Measurements from ENCODE around the gene SLC46A1. TPM values are rescaled to one million over a fixed set of nuclear protein-coding genes. Genes with fewer than 3 reads are reported as not detected.

Gene SLC46A1
- total and polyA plus RNA-seq, 2 of the 8 experiments (the other 6 are each of a cell fraction or from before 2014, with no cell fraction given): 5.3 to 8.7 TPM

DNA sequence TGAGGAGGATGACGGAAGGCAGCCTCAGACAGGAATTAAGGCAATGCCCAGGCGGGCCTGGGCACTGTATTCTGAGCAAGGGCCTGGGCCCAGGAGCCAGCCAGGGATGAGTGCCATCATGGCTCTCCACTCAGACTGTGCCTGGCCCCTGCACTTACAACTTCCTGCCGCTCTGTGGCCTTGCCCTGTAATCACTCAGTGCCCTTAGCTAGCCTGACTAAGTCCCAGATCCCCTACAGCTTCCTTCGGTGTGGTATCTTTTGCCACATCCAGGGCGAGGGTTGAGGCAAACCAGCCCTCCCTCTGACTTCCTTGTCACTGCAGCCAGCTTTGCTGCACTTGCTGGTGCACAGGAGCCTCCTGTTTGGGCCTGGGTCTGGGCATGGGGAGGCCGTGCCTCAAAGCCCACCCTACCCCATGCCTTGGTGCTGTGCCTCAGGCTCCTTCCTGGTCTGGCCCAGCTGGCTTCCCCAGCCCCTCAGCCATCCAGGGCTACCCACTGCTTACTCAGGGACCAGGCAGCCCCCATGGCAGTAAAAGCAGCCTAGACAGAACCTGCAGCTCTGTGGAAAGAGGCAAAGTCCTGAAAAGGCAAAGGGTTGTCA, 9.3 kb downstream of the SLC46A1 start:
- Histone ChIP-seq H3K14ac (ENCODE audit: insufficient read length) (no peak overlapping the region), H2BK12ac (ENCODE audit: low read depth, low read length) (no peak overlapping the region), H3K9ac (replicated peaks in 1 of 4; ENCODE audit: extremely low read depth in 1 of 4, low read depth in 3 of 4, low read length in 3 of 4) (no peak overlapping the region), H4K5ac (ENCODE audit: insufficient read length, low read depth, low read length) (no peak overlapping the region), H3K79me2 (ENCODE audit: control insufficient read depth in 1 of 2, insufficient read depth in 2 of 2, low read length in 2 of 2) (no peaks in the 10 kb centered on the region), H2BK15ac (ENCODE audit: low read length) (no peak overlapping the region), H3K27ac (ENCODE audit: low read depth, low read length) (no peak overlapping the region; the same call in 1 of the 2 replicates), H2AK5ac (ENCODE audit: low read depth, low read length) (no peak overlapping the region), H2BK120ac (replicated peaks; ENCODE audit: low read depth, low read length) (no peak overlapping the region), H3K4me3 (ENCODE audit: extremely low read depth in 1 of 4, insufficient read depth in 2 of 4, low read depth in 3 of 4, low read length in 4 of 4) (no peak overlapping the region), H4K8ac (ENCODE audit: extremely low read depth, insufficient read depth, low read length) (no peak overlapping the region), H3K9me3 (ENCODE audit: insufficient read depth in 2 of 2, low read depth in 1 of 2, low read length in 1 of 2) (no peaks in the 10 kb centered on the region), H2BK20ac (ENCODE audit: low read length) (no peak overlapping the region), H3K79me1 (ENCODE audit: low read depth, low read length) (no peaks in the 10 kb centered on the region), H3K4me1 (replicated peaks in 1 of 4; ENCODE audit: control insufficient read depth in 3 of 4, insufficient read depth in 4 of 4, low read length in 3 of 4) (peaks cover 0 to 5% (median 1%) of the 10 kb centered on the region in 4 experiments; a peak in 6 of 7 replicates), H3K23me2 (ENCODE audit: low read depth, low read length) (no peaks in the 10 kb centered on the region), H2AFZ (ENCODE audit: low read length) (no peak overlapping the region), H4K20me1 (replicated peaks in 1 of 2; ENCODE audit: control insufficient read depth in 1 of 2, insufficient read depth in 2 of 2, low read length in 2 of 2) (no peaks in the 10 kb centered on the region), H3K23ac (ENCODE audit: insufficient read length) (no peak overlapping the region), H3K4me2 (ENCODE audit: insufficient read depth in 1 of 2, low read depth in 2 of 2, low read length in 2 of 2) (no peak overlapping the region), H4K91ac (replicated peaks; ENCODE audit: insufficient read length, low read length) (no peak overlapping the region), H3K56ac (replicated peaks; ENCODE audit: insufficient read length, low read depth, low read length) (no peak overlapping the region), H3K27me3 (replicated peaks in 1 of 4; ENCODE audit: control insufficient read depth in 3 of 4, extremely low read depth in 1 of 4, insufficient read depth in 3 of 4, low read length in 3 of 4) (peaks cover 0 to 9% (median 3%) of the 10 kb centered on the region in 4 experiments; a peak in 2 of 7 replicates), H2BK5ac (ENCODE audit: low read depth, low read length) (no peak overlapping the region), H3K36me3 (ENCODE audit: control insufficient read depth in 2 of 4, insufficient read depth in 4 of 4, low read length in 3 of 4) (no peaks in the 10 kb centered on the region), H3K18ac (ENCODE audit: extremely low read depth, low read length) (no peak overlapping the region), H3K4ac (replicated peaks; ENCODE audit: insufficient read length, low read depth, low read length) (no peak overlapping the region)
- DNase-seq (ENCODE audit: low read depth in 1 of 2, low spot score in 2 of 2): no peak
- CTCF ChIA-PET (ENCODE audit: partially characterized antibody): interaction anchor here (0.7 to 2.8 kb wide), 4 partner anchors 8 to 152 kb away, joined by 3 to 11 read pairs (median 3); partner anchors contain the start of gene SLC46A1
- 71% methylated on average over 6 of the region's 6 CpGs; no CpG with 5 or more reads in 1 of the 2 experiments for WGBS, 2 experiments (ENCODE audit: extremely low coverage in 1 of 2, insufficient coverage in 1 of 2, insufficient read length in 1 of 2, insufficient replicate concordance in 2 of 2, low coverage in 1 of 2, low lambda C conversion rate in 2 of 2, missing lambda C conversion rate in 1 of 2)
- POLR2A ChIA-PET (ENCODE audit: partially characterized antibody): interaction anchor here (3.3 to 12.8 kb wide), 2 partner anchors 10 to 11 kb away, joined by 12 to 135 read pairs; partner anchors contain the start of gene SLC46A1
- no peak for FAIRE-seq
- no peak for TF ChIP-seq BCL11A (IDR thresholded peaks at IDR 0.05; ENCODE audit: low read depth in 2 of 2, low read length in 2 of 2)
- no peak for TF ChIP-seq ZNF274 (IDR thresholded peaks at IDR 0.05; ENCODE audit: borderline replicate concordance, extremely low read depth, low read length)
